HK-2 (cell line): ENCODE results near the gene MEGF6.

Experiments used
- DNase-seq: peaks from one replicate; pipeline ENCODE4 v3.0.0-alpha.2; 2018; ENCODE audit not compliant: unreplicated experiment

Gene MEGF6

DNA sequence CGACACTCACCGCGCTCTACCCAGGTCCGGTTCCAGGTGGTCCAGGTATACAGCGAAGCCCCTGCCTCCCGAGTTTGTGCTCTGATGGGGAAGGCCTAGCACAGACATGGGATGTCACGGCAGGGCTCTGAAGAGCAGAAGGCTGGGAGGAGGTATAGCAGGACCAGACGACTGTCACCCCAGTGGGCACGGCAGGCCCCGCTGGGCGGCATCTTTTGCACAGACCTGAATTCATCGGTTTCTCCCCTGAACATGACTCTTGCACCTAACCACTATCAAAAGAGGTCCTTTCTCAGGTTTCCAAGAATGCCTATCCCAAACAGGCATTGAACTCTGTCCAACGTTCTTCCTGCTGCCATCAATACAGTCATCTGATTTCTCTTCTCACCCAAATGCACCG, 126.3 kb downstream of the MEGF6 start:
- DNase-seq = no peak

DNA sequence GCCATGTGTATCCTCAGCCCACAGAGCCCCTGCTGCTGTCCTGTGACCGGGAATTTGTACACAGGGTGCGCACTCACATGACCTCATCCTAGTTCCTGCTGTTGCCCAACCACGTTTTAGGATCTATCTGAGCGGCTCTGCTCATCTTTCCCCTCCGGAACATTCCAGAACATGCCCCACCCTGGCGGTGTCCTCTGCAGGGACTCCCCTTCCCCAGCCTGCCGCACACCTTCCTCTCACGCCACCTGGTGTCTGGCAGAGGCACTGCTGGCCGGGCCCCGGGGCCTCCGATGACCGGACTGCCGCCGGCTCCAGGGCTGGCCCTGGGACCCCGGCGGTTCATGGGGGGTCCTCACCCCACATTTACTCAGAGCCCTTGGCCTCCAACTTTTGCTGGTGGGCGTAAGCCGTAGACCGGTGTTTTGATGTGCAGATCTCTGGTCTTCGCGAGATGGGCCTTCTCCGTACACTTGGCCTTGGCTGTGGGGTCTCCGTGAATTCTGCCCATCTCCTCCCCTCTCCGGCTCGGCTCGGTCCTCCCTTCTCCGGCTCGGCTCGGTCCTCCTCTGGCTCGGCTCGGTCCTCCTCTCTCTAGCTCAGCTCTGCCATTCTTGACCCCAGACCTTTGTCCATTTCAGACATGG, 127.4 kb downstream of the MEGF6 start:
- DNase-seq = no peak

DNA sequence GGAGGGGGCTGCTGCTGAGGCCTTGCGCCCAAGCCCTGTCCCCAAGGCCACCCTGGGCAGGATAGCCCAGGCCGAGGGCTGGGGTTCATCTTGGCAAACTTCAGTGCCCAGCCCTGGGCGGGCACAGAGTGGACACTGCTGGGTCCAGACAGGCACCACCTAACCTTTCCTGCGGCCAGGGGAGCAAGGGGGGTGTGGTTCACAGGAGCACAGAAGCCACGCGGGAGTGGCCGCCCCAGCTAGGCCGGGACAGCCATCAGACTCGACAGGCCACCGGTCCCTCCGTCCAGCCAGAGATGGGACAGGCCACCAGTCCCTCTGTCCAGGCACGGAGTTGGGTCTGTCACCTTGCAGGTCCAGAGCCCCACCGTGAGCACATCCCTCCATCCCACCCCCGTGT, 127.9 kb downstream of the MEGF6 start:
- DNase-seq = no peak

DNA sequence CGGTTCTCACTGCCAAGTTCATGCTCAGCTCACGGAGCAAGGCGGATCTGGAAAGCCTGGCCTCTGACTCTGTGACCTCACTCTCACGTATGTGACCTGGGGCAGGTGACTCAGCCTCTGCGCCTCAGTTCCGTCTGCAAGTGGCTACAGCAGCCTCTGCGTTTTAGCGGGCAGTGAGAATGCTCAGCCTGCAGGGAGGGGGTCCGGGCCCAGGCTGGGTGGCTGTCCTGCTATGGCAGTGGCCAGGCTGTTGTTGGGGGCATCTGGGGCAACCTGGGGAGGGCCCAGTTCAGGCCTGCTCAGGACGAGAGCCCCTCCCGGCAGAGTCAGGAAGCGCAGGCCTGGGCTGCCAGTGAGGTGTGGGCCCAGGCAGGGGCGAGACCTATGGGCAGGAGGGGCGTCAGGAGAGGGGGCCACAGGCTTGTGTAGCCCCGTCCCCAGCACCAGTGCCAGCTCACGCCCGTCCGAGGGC, 128.9 kb downstream of the MEGF6 start:
- DNase-seq = peak; percentile 72

DNA sequence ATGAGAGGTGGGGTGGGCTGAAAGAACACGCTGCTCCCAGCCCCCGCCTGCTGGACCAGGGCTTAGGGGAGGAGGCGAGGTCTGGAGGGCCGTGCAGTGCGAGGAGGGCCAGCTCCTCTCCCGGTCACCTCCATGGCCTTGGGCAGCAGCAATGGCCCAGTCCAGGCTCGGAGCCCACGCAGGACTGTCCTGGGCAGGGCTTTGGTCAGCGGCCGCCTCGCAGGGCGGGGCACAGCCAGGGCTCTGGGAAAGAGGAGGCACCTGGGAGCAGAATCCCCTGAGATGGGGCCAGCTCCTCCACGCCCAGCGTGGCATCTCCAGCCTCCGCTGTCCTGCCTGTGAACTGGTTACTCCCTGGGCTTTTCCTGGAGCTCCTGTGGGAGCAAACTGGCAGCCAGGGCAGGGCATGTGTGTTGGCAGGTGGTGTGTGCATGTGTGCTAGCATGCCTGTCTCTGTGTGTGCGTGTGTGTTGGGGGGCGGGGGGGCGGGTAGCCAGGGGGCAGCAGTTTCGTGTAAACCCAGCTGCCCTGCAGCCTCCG, 129.4 kb downstream of the MEGF6 start:
- no peak for DNase-seq

DNA sequence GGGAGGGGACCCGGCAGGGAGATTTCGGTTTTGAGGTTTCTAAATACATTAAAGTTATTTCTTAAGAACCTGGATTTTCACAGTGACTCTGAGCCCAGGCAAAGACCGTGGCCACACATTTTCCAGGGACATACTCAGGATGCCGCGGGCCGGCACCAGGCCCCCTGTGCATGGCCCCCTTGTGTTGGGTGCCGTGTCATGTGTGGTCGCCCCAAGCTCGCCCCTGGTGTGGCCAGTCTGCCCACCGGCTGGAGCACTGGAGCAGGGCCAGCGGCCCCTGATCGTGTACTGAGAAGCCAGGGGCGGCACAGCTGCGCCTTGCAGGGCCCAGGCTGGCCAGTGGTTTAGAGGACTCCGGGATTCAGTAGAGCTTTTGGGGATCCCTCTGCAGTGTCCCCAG, 130.3 kb downstream of the MEGF6 start:
- DNase-seq = no peak

DNA sequence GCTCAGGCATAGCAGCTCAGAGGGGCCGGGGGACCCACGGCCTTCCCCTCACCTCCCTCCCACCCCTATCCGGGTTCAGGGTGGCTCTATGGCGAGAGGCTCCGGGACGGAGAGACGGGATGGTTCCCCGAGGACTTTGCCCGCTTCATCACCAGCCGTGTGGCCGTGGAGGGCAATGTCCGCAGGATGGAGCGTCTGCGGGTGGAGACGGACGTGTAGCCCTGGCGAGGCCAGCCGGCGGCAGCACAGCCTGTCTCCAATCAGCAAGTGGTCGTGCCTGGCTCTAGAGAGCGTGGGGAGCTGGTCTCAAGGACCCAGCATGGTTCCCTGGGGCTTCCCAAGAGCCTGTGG, 131.0 kb downstream of the MEGF6 start:
- no peak for DNase-seq

DNA sequence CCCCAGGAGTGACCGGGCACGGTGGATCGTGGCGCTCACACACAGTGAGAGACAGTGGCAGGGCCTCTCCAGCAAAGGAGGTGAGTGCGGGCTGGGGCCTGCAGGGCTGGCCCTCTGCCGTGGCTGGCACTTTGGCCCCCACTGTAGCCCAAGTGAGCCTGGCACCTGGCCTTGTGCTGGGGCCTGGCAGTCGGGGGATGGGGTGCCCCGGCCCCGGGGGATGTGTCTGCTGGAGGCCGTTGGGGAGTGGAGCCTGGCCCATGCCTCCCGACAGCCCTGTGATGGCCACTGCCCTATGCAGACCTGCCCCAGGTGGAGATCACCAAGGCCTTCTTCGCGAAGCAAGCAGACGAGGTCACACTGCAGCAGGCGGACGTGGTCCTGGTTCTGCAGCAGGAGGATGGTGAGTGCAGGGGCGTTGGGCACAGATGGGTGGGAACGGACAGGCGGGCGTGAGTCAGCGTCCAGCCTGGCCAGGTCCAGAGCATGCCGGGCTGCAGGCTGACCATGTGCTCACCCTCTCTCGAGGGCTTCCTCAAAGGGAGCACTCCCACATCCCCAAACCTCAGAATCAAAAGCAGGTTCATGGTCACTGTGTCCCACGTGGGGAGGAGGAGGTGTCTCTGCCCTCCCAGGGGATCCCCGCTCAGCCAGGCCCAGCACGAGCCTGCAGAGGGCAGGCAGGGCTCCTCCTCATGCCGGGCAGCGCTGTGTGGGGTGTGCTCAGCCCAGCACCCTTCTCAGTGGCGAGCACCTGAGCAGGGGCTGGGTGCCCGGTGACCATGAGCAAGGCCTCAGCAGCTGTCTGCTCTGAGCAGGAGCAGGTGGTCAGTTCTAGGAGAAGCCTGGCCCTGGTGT, 131.6 kb downstream of the MEGF6 start:
- no peak for DNase-seq

DNA sequence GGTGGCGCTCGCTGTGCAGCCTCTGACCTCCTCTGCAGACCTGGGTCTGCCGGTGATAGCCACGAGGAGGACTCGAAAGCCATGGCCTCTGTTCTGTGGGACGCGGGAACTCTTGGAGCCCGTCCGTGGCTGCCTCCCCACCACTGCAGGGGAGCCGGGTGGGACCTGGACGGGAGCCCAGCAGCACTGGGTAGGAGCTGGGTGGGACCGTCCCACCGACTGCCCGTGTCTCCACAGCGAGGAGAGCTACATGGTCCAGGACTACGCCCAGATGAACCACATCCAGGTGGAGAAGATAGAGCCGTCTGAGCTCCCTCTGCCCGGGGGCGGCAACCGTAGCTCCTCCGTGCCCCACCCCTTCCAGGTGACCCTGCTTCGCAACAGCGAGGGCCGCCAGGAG, 133.1 kb downstream of the MEGF6 start:
- no peak for DNase-seq

DNA sequence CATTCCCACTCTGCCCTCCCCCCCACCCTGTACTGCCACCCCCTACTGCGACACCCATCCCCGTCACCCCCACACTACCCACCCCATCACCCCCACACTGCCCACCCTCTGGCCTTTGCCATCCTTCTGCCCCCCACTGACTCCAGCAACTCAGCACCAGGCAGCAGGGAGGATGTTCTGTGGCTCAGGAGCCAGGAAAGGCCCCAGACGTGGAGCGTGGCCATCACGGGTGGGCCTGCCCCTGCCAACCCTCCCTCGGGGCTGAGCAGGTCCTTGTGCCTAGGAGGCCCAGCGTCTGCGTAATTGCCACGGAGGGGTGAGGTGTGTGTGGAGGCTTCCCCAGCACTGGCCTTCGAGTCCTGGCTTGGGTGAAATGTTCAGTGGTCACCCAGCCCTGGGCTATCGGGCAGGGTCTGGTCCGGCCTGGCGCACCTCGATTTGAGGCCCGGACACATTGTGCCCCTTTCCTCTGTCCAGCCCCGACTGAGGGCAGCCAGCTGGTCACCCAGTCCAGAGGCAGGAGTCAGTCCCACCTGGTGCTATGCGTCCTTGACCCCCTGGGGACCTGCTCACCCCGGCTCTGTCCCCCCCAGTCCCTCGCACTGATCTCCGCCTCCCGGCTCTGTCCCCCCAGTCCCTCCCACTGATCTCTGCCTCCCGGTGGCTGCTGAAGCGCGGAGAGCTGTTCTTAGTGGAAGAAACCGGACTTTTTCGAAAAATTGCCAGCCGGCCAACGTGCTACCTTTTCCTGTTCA, 133.9 kb downstream of the MEGF6 start:
- DNase-seq = no peak

DNA sequence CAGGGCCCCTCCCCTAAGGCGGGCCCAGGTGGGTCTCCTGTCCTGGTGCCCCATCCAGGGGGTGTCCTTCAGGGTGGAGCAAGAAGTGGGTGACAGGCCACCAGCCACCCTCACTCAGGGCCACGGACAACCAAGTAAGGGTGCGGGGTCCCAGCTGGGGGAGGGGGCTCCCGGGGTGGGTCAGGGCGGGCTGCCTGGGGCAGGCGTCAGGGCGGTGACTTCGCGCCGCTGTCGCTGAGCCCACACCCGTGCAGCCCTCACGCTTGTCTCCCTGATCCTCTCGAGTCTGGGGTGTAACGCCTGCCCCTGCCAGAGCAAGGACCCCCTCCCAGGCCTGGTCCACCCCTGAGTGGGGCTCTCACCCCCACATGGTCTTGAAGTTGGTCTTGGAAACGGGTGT, 134.6 kb downstream of the MEGF6 start:
- no peak for DNase-seq

DNA sequence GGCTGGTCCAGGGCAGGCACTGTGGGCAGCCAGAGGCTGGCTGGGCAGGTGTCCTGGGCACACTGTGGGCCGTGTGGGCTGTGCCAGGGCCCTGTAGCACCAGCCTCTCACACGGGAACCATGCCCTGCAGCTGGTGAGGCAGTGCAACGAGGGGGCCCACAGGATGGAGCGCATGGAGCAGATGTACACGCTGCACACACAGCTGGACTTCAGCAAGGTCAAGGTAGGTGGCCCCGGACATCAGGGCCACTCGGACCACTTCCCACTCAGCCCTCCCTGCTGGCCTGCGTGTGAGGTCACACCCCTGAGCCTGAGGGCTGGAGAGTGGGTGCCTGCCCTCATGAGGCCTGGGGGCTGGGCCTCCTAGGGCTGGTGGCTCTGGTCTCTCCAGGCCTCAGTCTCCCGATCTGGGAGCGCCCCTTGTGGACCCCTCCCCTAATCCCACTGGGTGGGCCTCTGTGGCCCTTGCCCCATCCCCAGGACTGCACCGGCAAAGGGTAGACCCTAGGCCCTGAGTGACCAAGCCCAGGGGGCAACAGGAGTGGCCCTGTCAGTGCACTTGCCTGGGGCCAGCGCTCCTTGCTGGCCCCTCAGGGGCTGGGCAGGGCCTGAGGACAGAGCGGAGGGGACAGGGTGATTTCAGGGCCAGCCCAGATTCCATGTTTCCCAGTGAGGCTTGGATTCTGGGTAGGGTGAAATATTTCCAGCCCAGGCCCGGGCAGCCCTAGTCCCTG, 135.3 kb downstream of the MEGF6 start:
- DNase-seq = no peak

DNA sequence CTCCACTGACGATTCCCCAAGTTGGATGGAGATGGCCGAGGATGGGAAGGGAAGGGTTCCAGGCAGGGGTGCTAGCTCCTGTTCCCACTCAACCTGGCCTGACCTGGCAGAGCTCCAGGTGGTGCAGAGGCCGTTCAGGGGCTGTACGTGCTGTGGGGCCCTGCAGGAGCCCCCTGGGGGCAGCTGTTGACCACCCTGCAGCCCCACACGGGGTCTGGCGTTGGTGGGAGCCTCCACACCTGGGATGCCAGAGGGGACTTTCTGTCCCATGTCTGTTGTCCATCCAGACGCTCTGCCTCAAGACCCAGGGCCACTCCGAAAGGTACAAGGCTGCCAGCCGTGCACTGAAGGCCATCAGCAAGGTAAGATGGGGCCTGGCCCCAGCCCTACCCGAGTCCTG, 136.9 kb downstream of the MEGF6 start:
- no peak for DNase-seq

DNA sequence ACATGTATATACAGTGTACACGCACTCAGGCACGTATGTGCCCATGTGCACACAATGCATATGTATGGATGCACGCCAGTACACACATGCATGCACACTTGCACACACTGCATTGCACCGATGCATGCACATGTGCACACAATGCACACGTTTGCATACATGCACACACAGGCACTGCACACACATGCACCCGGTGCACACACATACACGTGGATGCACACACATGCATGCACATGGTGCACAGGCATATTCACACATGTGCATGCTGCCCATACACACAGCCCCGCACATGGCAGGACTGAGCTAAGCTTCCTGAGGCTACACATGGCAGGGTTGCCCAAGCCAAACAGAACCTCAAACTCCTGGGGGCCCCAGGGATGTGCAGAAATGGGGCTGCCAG, 137.3 kb downstream of the MEGF6 start:
- DNase-seq = no peak

DNA sequence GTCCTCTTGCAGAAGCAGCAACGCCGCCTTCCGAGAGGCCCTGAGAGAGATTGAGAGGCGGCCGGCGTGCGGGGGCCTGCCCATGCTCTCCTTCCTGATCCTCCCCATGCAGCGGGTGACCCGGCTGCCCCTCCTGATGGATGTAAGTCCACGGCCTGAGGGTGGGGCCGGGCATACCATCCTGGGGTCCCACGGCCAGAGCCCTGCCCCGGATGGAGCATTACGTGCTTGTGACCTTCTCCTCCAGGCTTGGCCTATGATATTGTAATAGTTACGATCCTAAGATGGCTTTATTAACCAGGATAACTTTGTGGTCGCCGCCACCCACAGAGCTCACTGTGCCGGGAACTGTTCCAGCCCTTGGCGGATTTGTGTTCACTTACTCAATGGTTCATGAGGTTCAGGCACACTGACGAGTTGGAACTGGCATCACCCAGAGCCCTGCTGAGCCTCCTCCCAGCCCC, 137.9 kb downstream of the MEGF6 start:
- no peak for DNase-seq

DNA sequence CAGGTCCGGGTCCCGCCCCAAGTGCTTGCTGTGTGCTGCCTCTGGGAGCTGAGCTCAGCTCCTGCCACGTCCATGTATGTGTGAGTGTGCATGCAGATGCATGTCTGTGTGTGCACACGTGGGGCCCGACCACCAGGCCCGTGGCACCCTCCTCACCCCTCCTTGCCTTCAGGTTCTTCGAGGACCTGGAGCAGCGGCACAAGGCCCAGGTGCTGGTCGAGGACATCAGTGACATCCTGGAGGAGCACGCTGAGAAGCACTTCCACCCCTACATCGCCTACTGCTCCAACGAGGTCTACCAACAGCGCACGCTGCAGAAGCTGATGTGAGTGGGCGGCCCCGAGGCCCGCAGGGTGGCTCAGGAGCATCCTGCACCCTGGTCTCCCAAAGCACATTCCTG, 138.4 kb downstream of the MEGF6 start:
- DNase-seq = no peak

DNA sequence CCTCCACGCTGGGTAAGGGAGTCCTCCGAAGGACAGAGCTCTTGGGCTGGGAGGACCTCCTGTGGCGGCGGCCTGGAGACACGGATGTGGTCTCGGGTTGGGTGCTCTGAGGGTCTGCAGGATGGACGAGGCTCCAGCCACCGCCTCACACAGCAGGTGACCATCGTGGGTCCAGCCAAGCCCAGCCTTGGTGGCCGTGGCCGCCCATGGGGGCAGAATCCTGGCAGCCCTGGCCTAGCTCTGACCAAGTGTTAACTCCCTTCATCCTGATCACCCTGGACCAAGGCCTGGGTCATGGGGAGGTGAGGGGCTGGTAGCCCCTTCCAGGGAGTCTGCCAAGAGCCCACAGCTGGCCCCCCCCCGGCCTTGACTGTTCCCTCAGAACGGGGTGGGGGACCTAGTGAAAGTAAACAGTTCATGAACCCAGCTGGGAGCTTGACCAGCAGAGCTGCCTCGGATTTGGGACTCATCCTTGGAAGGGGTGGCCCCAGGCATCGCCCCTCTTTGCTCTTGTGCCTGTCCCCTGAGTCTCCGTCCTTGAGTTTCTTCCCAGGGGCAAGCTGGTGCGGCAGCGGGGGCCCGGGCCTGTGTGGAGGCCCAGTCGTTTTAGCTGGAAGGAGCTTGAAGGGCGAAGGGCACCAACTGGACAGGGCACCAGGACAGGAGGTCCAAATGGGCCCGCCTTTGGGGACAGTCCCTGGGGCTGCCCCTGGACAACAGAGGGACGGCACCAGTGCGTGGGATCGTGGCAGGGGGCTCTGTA, 139.0 kb downstream of the MEGF6 start:
- no peak for DNase-seq

DNA sequence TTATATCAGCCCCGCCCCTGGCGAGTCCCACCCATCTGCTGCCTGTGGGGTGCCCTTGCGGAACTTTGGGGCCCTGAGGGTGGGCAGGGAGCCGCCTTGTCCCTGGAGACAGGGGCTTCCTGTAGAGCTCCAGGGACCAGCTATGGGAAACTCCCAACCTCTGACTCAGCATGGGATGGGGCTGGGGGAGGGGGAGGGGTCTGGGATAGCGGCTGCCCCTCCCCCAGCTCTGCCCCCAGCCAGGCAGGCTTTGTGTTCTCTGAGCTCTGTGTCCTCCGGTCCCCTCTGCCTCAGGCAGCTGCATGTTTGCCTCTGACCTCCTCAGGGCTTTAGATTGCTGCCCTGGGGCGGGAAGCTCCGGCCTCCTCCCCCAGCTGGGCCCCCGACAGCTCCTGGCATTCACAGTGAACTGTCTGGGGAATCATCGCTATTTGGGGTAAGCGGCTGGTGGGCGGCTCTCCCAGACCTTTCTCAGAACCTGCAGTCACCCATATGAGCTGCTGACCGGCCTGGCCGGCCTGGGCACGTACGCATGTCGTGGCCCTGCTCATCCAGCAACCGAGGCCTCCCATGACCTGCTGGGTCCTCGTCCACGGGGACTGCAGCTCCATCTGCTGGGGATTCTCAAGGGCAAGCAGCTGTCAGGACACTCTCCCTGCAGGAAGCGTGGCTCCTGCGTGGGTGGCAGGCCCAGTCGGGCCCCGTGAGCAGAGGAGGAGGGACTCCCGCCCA, 139.8 kb downstream of the MEGF6 start:
- peak; percentile 87 for DNase-seq

DNA sequence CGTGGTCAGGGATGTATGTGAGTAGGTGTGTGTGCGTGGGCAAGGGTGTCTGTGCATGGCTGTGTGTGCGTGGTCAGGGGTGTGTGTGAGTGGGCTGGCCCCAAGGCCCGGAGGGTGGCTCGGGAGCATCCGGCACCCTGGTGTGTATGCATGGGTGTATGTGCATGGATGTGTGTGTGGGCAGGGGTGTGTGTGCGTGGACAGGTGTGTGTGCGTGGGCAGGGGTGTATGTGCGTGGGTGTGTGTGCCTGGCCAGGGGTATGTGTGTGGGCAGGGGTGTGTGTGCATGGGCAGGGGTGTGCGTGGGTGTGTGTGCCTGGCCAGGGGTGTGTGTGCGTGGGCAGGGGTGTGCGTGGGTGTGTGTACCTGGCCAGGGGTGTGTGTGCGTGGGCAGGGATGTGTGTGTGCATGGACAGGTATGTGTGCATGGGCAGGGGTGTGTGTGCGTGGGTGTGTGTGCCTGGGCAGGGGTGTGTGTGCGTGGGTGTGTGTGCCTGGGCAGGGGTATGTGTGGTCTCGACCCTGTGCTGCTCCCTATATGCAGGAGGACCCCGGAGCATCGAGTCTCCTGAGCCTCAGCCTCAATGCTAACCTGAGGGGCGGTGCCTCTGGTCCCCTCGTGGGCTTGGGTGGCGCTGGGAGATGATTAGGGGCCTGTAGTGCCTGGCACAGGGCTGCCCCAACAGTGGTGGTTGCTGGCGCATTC, 140.5 kb downstream of the MEGF6 start:
- no peak for DNase-seq
